ENCODE results near the gene ZNF765. TPM values are rescaled to one million over a fixed set of nuclear protein-coding genes. Genes with fewer than 3 reads are reported as not detected.
"Not testable (repeated sequence)": the region's sequence is repeated elsewhere in the genome, so short reads cannot be mapped to it uniquely, and the experiment has no call there.

ZNF765 gene
- total RNA-seq, 2 donors from 2014 or later, result 10.3 to 18.5 TPM

GRCh38 chr19:53396525-53396868 is 1.5 kb downstream of the ZNF765 start:
- TF ChIP-seq CTCF (IDR thresholded peaks at IDR 0.05), result no peak
- H3K4me1 ChIP-seq (ENCODE audit: control insufficient read depth in 1 of 2, low read depth in 2 of 2), result peaks cover 5 to 22% of the 10 kb centered on the region in 2 donors

GRCh38 chr19:53397918-53398317 is 3.0 kb downstream of the ZNF765 start:
- DNase-seq (ENCODE audit: low spot score); H3K27me3 ChIP-seq (replicated peaks; ENCODE audit: insufficient read depth); ATAC-seq (ENCODE audit: insufficient number of reproducible peaks, low FRiP score, low read depth); H3K4me3 ChIP-seq; H3K27ac ChIP-seq; H3K9me3 ChIP-seq: not testable (repeated sequence)
- peaks cover 5 to 22% of the 10 kb centered on the region in 2 donors for H3K4me1 ChIP-seq (ENCODE audit: control insufficient read depth in 1 of 2, low read depth in 2 of 2)
- H3K36me3 ChIP-seq, result peaks cover 17% of the 10 kb centered on the region

More at GRCh38 chr19:53396525-53396868, 1.5 kb downstream of the ZNF765 start:
- Histone ChIP-seq H3K9me3 (no peaks in the 10 kb centered on the region), H3K36me3 (peaks cover 8% of the 10 kb centered on the region), H3K4me3 (peak overlapping the region; percentile 98), H3K27ac (no peak overlapping the region), H3K27me3 (replicated peaks; ENCODE audit: insufficient read depth) (no peaks in the 10 kb centered on the region)
- ATAC-seq (ENCODE audit: insufficient number of reproducible peaks, low FRiP score, low read depth), result no peak
- no peak for DNase-seq (ENCODE audit: low spot score)

GRCh38 chr19:53409505-53410204 is 14.7 kb downstream of the ZNF765 start:
- Histone ChIP-seq H3K9me3 (peaks cover 72% of the 10 kb centered on the region), H3K27me3 (replicated peaks; ENCODE audit: insufficient read depth) (no peaks in the 10 kb centered on the region), H3K36me3 (peaks cover 30% of the 10 kb centered on the region), H3K27ac (no peak overlapping the region), H3K4me1 (ENCODE audit: control insufficient read depth in 1 of 2, low read depth in 2 of 2) (no peaks in the 10 kb centered on the region), H3K4me3 (no peak overlapping the region)
- no peak for ATAC-seq (ENCODE audit: insufficient number of reproducible peaks, low FRiP score, low read depth)
- DNase-seq (ENCODE audit: low spot score), result no peak
- TF ChIP-seq CTCF (IDR thresholded peaks at IDR 0.05), result no peak

GRCh38 chr19:53420520-53421315 is 25.8 kb downstream of the ZNF765 start:
- H3K36me3 ChIP-seq; DNase-seq (ENCODE audit: low spot score); H3K4me3 ChIP-seq; H3K4me1 ChIP-seq (ENCODE audit: control insufficient read depth in 1 of 2, low read depth in 2 of 2); H3K27ac ChIP-seq; H3K27me3 ChIP-seq (replicated peaks; ENCODE audit: insufficient read depth); H3K9me3 ChIP-seq; ATAC-seq (ENCODE audit: insufficient number of reproducible peaks, low FRiP score, low read depth): not testable (repeated sequence)

GRCh38 chr19:53422551-53422950 is 27.6 kb downstream of the ZNF765 start:
- H3K27ac ChIP-seq, result no peak overlapping the region
- ATAC-seq (ENCODE audit: insufficient number of reproducible peaks, low FRiP score, low read depth) (no peak), DNase-seq (ENCODE audit: low spot score) (no peak)
- H3K9me3 ChIP-seq, result peaks cover 4% of the 10 kb centered on the region
- H3K4me3 ChIP-seq, result no peak overlapping the region
- H3K4me1 ChIP-seq (ENCODE audit: control insufficient read depth in 1 of 2, low read depth in 2 of 2), result no peaks in the 10 kb centered on the region
- H3K27me3 ChIP-seq (replicated peaks; ENCODE audit: insufficient read depth), result no peaks in the 10 kb centered on the region
- no peaks in the 10 kb centered on the region for H3K36me3 ChIP-seq
- no peak for TF ChIP-seq CTCF (IDR thresholded peaks at IDR 0.05)

- not testable (repeated sequence) for H3K27me3 ChIP-seq (replicated peaks; ENCODE audit: insufficient read depth); H3K36me3 ChIP-seq; H3K4me1 ChIP-seq (ENCODE audit: control insufficient read depth in 1 of 2, low read depth in 2 of 2); H3K4me3 ChIP-seq; DNase-seq (ENCODE audit: low spot score); H3K27ac ChIP-seq; H3K9me3 ChIP-seq; ATAC-seq (ENCODE audit: insufficient number of reproducible peaks, low FRiP score, low read depth)
These were observed 28.1 kb downstream of the ZNF765 start for GRCh38 chr19:53423074-53423473.

- not testable (repeated sequence) for DNase-seq (ENCODE audit: low spot score); ATAC-seq (ENCODE audit: insufficient number of reproducible peaks, low FRiP score, low read depth); H3K27ac ChIP-seq; H3K4me1 ChIP-seq (ENCODE audit: control insufficient read depth in 1 of 2, low read depth in 2 of 2); H3K27me3 ChIP-seq (replicated peaks; ENCODE audit: insufficient read depth); H3K36me3 ChIP-seq; H3K4me3 ChIP-seq; H3K9me3 ChIP-seq
These were observed 28.7 kb downstream of the ZNF765 start for GRCh38 chr19:53423680-53424079.
